Sigmoid colon (tissue), 7 donors: Measurements from ENCODE around the gene IFITM2. TPM values are rescaled to one million over a fixed set of nuclear protein-coding genes. Genes with fewer than 3 reads are reported as not detected.
"Not testable (repeated sequence)": the region's sequence is repeated elsewhere in the genome, so short reads cannot be mapped to it uniquely, and the experiment has no call there.

Experiments used
- DNase-seq: peaks from one replicate; pipeline ENCODE4 v3.0.0-alpha.2; 2019
- H3K27ac ChIP-seq, 4 donors: fragments of 200-600 bp; sonication (generic); one replicate each; pipeline ENCODE4 v1.5.1; 2016 to 2019; ENCODE audit warnings: mild to moderate bottlenecking in 1 of 4
- H3K27me3 ChIP-seq, 3 donors: fragments of 200-600 bp; sonication (generic); one replicate each; pipeline ENCODE4 v1.5.1; 2019; ENCODE audit warnings: mild to moderate bottlenecking in 1 of 3
- H3K36me3 ChIP-seq, 4 donors: fragments of 200-600 bp; sonication (generic); one replicate each; pipeline ENCODE4 v1.5.1; 2016 to 2019
- H3K4me1 ChIP-seq, 4 donors: fragments of 200-600 bp; sonication (generic); one replicate each; pipeline ENCODE4 v1.5.1; 2017 to 2019
- H3K4me3 ChIP-seq, 4 donors: fragments of 200-600 bp; sonication (generic); one replicate each; pipeline ENCODE4 v1.5.1; 2017 to 2019; ENCODE audit warnings: mild to moderate bottlenecking in 2 of 4, moderate library complexity in 1 of 4
- H3K9me3 ChIP-seq, 4 donors: fragments of 200-600 bp in 3 of 4; sonication (generic) in 3 of 4; one replicate each; pipeline versions ENCODE4 v1.5.1 to v1.6.1; 2013 to 2019
- CTCF ChIP-seq, 4 experiments: fragments of 450-650 bp in 3 of 4; fragments of 200-600 bp in 1 of 4; IDR thresholded peaks; one replicate each; pipeline ENCODE4 v1.5.1; 2016 to 2019; ENCODE audit warnings: antibody characterized with exemption in 4 of 4, mild to moderate bottlenecking in 3 of 4, moderate library complexity in 2 of 4
- EP300 ChIP-seq, 4 donors: sonication (generic); formaldehyde crosslinking; IDR thresholded peaks; one replicate each; pipeline ENCODE4 v1.6.1; 2017; ENCODE audit warnings: antibody characterized with exemption in 4 of 4
- POLR2A ChIP-seq, 2 donors: fragments of 450-650 bp; IDR thresholded peaks; one replicate each; pipeline ENCODE4 v1.6.1; 2016; ENCODE audit warnings: antibody characterized with exemption in 2 of 2, mild to moderate bottlenecking in 2 of 2, moderate library complexity in 2 of 2
- POLR2AphosphoS5 ChIP-seq, 4 donors: sonication (generic); formaldehyde crosslinking; IDR thresholded peaks; one replicate each; pipeline ENCODE4 v1.6.1; 2017; ENCODE audit warnings: antibody characterized with exemption in 4 of 4
- WGBS, 2 donors: extraction: QIAGEN DNeasy Blood & Tissue Kit; methylation state at CpG; one replicate each; pipeline ENCODE4 v1.1.7; 2013; 5-methylcytosine and 5-hydroxymethylcytosine counted together
- intact Hi-C: fragments of 100-400 bp; cut with DNase I; formaldehyde crosslinking; loops from one replicate; pipeline ENCODE4 v1.15.1; 2023
- polyA plus RNA-seq, 3 donors: library from polyadenylated mRNA; stranded (reverse); fragments of 200-250 nt; gene quantifications; one replicate each; pipeline ENCODE4 v1.2.3, GENCODE V29; 2013
- total RNA-seq, 4 donors: library from RNA; depleted of rRNA; stranded (reverse); fragments of >200 nt; gene quantifications; one replicate each; pipeline ENCODE4 v1.1.0, GENCODE V29; 2016
- donor health status: healthy with polysubstance abuse.
- donor health status: Bipolar disorder and iron deficiency.
- donor health status: healthy.

Gene IFITM2
- total and polyA plus RNA-seq, 7 donors: 73.3 to 461 (median 161) TPM

GRCh38 chr11:326842-327580, 19.4 kb downstream of the IFITM2 start:
- Histone ChIP-seq H3K36me3 (no peaks in the 10 kb centered on the region), H3K9me3 (no peaks in the 10 kb centered on the region), H3K27me3 (no peaks in the 10 kb centered on the region), H3K27ac (peak overlapping the region; percentile 87 to 95 (median 90)), H3K4me3 (no peak overlapping the region), H3K4me1 (peaks cover 0 to 58% (median 38%) of the 10 kb centered on the region in 4 donors)
- intact Hi-C loops: loop anchor here (1.0 kb wide), 1 partner anchor 26 kb away; no protein-coding TSS in a partner anchor
- 19 to 34% methylated on average over 19 of the region's 19 CpGs for WGBS, 2 donors
- TF ChIP-seq POLR2A (IDR thresholded peaks at IDR 0.05) (no peak), EP300 (IDR thresholded peaks at IDR 0.05) (no peak), POLR2AphosphoS5 (IDR thresholded peaks at IDR 0.05) (peak; percentile 13 to 61 (median 43))
- DNase-seq: peak; percentile 93

GRCh38 chr11:327581-327923, 19.9 kb downstream of the IFITM2 start:
- DNase-seq: no peak
- H3K36me3 ChIP-seq: no peaks in the 10 kb centered on the region
- 96 to 97% methylated on average over 3 of the region's 3 CpGs for WGBS, 2 donors
- peak overlapping the region; percentile 87 to 95 (median 90) for H3K27ac ChIP-seq
- H3K4me3 ChIP-seq: no peak overlapping the region
- no peaks in the 10 kb centered on the region for H3K9me3 ChIP-seq
- TF ChIP-seq CTCF (IDR thresholded peaks at IDR 0.05) (no peak), POLR2AphosphoS5 (IDR thresholded peaks at IDR 0.05) (no peak), POLR2A (IDR thresholded peaks at IDR 0.05) (no peak), EP300 (IDR thresholded peaks at IDR 0.05) (no peak)
- H3K4me1 ChIP-seq: peaks cover 0 to 56% (median 38%) of the 10 kb centered on the region in 4 donors
- intact Hi-C loops: no loop called here
- no peaks in the 10 kb centered on the region for H3K27me3 ChIP-seq

- Histone ChIP-seq H3K4me3 (no peak overlapping the region), H3K27me3 (no peaks in the 10 kb centered on the region), H3K9me3 (no peaks in the 10 kb centered on the region), H3K36me3 (no peaks in the 10 kb centered on the region), H3K4me1 (peaks cover 0 to 51% (median 38%) of the 10 kb centered on the region in 4 donors), H3K27ac (peak overlapping the region in 3 of 4 donors; percentile 87 to 95 (median 91))
- DNase-seq: peak; percentile 67
- intact Hi-C loops: no loop called here
- TF ChIP-seq POLR2A (IDR thresholded peaks at IDR 0.05) (no peak), CTCF (IDR thresholded peaks at IDR 0.05) (no peak), POLR2AphosphoS5 (IDR thresholded peaks at IDR 0.05) (no peak), EP300 (IDR thresholded peaks at IDR 0.05) (no peak)
- WGBS, 2 donors: 96 to 98% methylated on average over 13 of the region's 13 CpGs
Measured at GRCh38 chr11:328012-328411, 20.4 kb downstream of the IFITM2 start.

- 91 to 92% methylated on average over 15 of the region's 15 CpGs for WGBS, 2 donors
- H3K9me3 ChIP-seq, H3K4me3 ChIP-seq, H3K27ac ChIP-seq, intact Hi-C loops, H3K36me3 ChIP-seq, H3K27me3 ChIP-seq: not testable (repeated sequence)
- peaks cover 0 to 45% (median 38%) of the 10 kb centered on the region in 4 donors for H3K4me1 ChIP-seq
- peak; percentile 47 for DNase-seq
Measured at GRCh38 chr11:328516-329100, 21.0 kb downstream of the IFITM2 start.

DNA sequence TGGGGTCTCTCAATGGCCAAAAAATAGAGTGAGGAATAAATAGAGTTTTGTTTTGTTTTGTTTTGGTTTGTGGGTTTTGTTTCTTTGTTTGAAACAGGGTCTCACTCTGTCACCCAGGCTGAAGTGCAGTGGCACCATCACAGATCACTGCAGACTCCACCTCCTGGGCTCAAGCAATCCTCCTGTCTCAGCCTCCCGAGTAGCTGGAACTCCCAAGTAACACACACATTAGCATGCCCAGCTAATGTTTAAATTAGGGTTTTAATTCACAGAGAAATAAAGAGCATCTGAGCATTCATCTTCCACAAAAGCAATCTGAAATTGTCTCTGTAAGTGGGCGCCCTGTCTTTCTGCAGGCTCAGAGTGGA, 22.3 kb downstream of the IFITM2 start:
- no peak overlapping the region for H3K4me3 ChIP-seq
- H3K27me3 ChIP-seq: no peaks in the 10 kb centered on the region
- TF ChIP-seq POLR2A (IDR thresholded peaks at IDR 0.05) (no peak), POLR2AphosphoS5 (IDR thresholded peaks at IDR 0.05) (no peak), EP300 (IDR thresholded peaks at IDR 0.05) (no peak), CTCF (IDR thresholded peaks at IDR 0.05) (no peak)
- peak; percentile 29 for DNase-seq
- WGBS, 2 donors: 91 to 97% methylated on average over 2 of the region's 2 CpGs
- H3K9me3 ChIP-seq: no peaks in the 10 kb centered on the region
- no peaks in the 10 kb centered on the region for H3K36me3 ChIP-seq
- H3K4me1 ChIP-seq: peaks cover 0 to 33% (median 27%) of the 10 kb centered on the region in 4 donors
- intact Hi-C loops: no loop called here
- no peak overlapping the region for H3K27ac ChIP-seq
